A673 (cell line): Measurements from ENCODE around the gene CLEC4M.

Experiments used
- EZH2 ChIP-seq: fragments of 200-600 bp; sonication (generic); IDR thresholded peaks from 2 replicates; pipeline ENCODE4 v1.6.1; 2017; ENCODE audit warnings: borderline replicate concordance, low read depth, mild to moderate bottlenecking, mixed read lengths, antibody characterized with exemption, low read length; ENCODE audit not compliant: poor library complexity, severe bottlenecking
- TF ChIP-seq, protein P1 (sequence below): fragments of 300-800, 200-600 bp; sonication (generic); conservative IDR thresholded peaks from 2 replicates; pipeline ENCODE4 v1.5.1; 2017; ENCODE audit warnings: low read depth, mild to moderate bottlenecking, antibody characterized with exemption, low read length, moderate library complexity, mixed read lengths

DNA sequence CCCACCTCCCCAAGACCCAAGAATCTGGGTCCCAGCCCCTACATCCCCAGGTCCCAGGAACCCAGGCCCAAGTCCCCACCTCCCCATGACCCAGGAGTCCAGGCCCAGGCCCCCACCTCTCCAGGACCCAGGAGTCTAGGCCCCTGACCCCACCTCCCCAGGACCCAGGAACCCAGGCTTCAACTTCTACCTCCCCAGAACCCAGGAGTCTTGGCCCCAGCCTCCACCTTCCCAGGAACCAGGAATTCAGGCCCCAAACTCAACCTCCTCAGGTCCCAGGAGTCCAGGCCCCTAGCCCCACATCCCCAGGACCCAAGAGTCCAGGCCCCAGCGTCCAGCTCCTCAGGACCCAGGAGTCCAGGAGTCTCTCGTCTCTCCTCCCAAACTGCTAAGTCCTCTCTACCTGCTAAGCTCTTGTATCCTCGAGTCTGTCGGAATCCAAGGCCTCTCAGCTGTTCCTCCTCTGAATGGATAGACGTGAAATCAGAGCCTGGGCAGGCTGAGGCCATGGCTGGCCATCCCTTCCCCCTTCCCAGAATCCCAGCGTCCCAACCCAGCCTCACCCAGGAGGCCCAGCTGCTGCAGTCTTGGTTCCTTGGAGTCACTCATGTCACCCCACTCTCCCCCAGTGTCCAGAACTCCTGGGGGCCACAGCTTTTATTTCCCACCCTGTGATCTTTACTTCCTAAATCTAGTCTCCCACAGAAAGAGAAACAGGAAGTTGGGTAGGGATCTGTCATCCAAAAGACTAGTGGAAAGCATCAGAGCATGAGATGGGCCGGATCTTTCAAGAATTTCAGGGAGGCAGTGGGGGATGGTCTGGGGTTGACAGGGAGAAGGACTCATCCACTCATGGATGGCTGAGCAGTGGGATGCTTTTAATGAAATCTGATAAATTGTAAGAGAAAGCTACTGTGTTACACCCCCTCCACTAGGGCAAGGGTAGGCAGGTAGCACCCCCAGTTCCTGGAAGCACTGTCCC is 15.8 kb upstream of the CLEC4M start, which contains the start of gene CD209:
- TF ChIP-seq EZH2 = no peak
- TF ChIP-seq, protein P1, sequence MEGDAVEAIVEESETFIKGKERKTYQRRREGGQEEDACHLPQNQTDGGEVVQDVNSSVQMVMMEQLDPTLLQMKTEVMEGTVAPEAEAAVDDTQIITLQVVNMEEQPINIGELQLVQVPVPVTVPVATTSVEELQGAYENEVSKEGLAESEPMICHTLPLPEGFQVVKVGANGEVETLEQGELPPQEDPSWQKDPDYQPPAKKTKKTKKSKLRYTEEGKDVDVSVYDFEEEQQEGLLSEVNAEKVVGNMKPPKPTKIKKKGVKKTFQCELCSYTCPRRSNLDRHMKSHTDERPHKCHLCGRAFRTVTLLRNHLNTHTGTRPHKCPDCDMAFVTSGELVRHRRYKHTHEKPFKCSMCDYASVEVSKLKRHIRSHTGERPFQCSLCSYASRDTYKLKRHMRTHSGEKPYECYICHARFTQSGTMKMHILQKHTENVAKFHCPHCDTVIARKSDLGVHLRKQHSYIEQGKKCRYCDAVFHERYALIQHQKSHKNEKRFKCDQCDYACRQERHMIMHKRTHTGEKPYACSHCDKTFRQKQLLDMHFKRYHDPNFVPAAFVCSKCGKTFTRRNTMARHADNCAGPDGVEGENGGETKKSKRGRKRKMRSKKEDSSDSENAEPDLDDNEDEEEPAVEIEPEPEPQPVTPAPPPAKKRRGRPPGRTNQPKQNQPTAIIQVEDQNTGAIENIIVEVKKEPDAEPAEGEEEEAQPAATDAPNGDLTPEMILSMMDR = no peak
